NCI-H1436 (cell line): ENCODE results near the gene CDH11.

Source experiments
- DNase-seq: peaks from one replicate; lab custom pipeline; 2025; lab: John Stamatoyannopoulos, UW

Gene CDH11

GRCh38 chr16:65069766-65070165 is 52.1 kb downstream of the CDH11 start:
- DNase-seq = no peak

- DNase-seq = no peak
Measured at GRCh38 chr16:65069065-65069464, 52.8 kb downstream of the CDH11 start.

- no peak for DNase-seq
Measured at GRCh38 chr16:65068151-65068740, 53.6 kb downstream of the CDH11 start.

GRCh38 chr16:65066651-65067050 is 55.2 kb downstream of the CDH11 start:
- no peak for DNase-seq

GRCh38 chr16:65065031-65065430 is 56.8 kb downstream of the CDH11 start:
- DNase-seq = no peak

GRCh38 chr16:65064131-65064530 is 57.7 kb downstream of the CDH11 start:
- DNase-seq = no peak

- no peak for DNase-seq
Measured at GRCh38 chr16:65062736-65063583, 58.9 kb downstream of the CDH11 start.

- DNase-seq = no peak
Measured at GRCh38 chr16:65061935-65062518, 59.8 kb downstream of the CDH11 start.

GRCh38 chr16:65061263-65061662 is 60.6 kb downstream of the CDH11 start:
- DNase-seq = no peak

GRCh38 chr16:65059406-65059980 is 62.4 kb downstream of the CDH11 start:
- no peak for DNase-seq

GRCh38 chr16:65057184-65057583 is 64.7 kb downstream of the CDH11 start:
- no peak for DNase-seq

- DNase-seq = no peak
Measured at GRCh38 chr16:65054457-65054856, 67.4 kb downstream of the CDH11 start.

- no peak for DNase-seq
Measured at GRCh38 chr16:65049679-65050078, 72.2 kb downstream of the CDH11 start.

GRCh38 chr16:65045961-65046360 is 75.9 kb downstream of the CDH11 start:
- no peak for DNase-seq

GRCh38 chr16:65044873-65045272 is 77.0 kb downstream of the CDH11 start:
- no peak for DNase-seq

- no peak for DNase-seq
Measured at GRCh38 chr16:65044026-65044425, 77.8 kb downstream of the CDH11 start.

- no peak for DNase-seq
Measured at GRCh38 chr16:65042438-65043365, 79.2 kb downstream of the CDH11 start.

- no peak for DNase-seq
Measured at GRCh38 chr16:65041667-65042066, 80.2 kb downstream of the CDH11 start.

- no peak for DNase-seq
Measured at GRCh38 chr16:65038100-65038499, 83.8 kb downstream of the CDH11 start.

- no peak for DNase-seq
Measured at GRCh38 chr16:65037556-65037955, 84.3 kb downstream of the CDH11 start.

- DNase-seq = no peak
Measured at GRCh38 chr16:65034915-65035314, 86.9 kb downstream of the CDH11 start.

GRCh38 chr16:65032387-65032786 is 89.5 kb downstream of the CDH11 start:
- no peak for DNase-seq
